HUDEP-2 (cell line): ENCODE measurements around the gene CCDC92B.
A peak's percentile ranks its signal among the peaks of the same experiment; 100 is the strongest.
"Not testable (repeated sequence)": the region's sequence is repeated elsewhere in the genome, so short reads cannot be mapped to it uniquely, and the experiment has no call there.

ENCODE experiments used
- DNase-seq, 76 experiments: peaks; one replicate each; lab custom pipeline; 2025; ENCODE audit not compliant: unreplicated experiment in 76 of 76; lab: John Stamatoyannopoulos, UW

CCDC92B gene

GRCh38 chr17:2749058-2749783 lies at the start of gene CCDC92B:
Gene CCDC92B (minus strand): TSS chr17:2749652. CDS start chr17:2735145, 14,507 bp downstream.
- no peak for DNase-seq

- no peak for DNase-seq
These were observed 49.2 kb upstream of the CCDC92B start for GRCh38 chr17:2798678-2799077.

- DNase-seq = no peak
These were observed 48.7 kb upstream of the CCDC92B start for GRCh38 chr17:2798188-2798587.

DNA sequence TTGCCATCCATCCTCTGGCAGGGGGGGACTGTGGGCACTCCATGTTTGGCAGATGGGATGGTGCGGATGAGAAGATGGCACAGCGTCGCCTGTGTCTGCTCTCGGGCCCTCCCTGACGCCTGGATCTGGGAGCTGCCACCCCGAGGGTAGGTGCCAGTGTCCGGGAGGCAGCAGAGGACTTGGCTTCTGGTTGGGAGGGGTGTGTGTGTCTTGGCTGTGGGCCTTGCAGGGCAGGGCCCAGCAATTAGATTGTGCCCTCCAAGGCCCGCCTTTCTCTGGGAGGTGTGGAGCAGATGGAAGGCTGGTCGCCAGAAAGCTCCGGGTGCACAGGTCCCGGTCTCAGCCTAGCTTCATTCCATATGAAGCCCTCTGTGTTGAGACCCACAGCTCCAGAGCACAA lies 48.2 kb upstream of the CCDC92B start:
- no peak for DNase-seq

GRCh38 chr17:2797226-2797625 lies 47.8 kb upstream of the CCDC92B start:
- DNase-seq = no peak

GRCh38 chr17:2796164-2797125 lies 47.0 kb upstream of the CCDC92B start, which contains the start of gene RAP1GAP2:
Gene RAP1GAP2 (plus strand): TSS chr17:2796438. CDS start chr17:2796528, 90 bp downstream.
- peak in 22 of 76 experiments; percentile 5 to 55 (median 18) for DNase-seq

- DNase-seq = no peak
These were observed 46.1 kb upstream of the CCDC92B start for GRCh38 chr17:2795441-2796163.

GRCh38 chr17:2794111-2794803 lies 44.8 kb upstream of the CCDC92B start:
- no peak for DNase-seq

DNA sequence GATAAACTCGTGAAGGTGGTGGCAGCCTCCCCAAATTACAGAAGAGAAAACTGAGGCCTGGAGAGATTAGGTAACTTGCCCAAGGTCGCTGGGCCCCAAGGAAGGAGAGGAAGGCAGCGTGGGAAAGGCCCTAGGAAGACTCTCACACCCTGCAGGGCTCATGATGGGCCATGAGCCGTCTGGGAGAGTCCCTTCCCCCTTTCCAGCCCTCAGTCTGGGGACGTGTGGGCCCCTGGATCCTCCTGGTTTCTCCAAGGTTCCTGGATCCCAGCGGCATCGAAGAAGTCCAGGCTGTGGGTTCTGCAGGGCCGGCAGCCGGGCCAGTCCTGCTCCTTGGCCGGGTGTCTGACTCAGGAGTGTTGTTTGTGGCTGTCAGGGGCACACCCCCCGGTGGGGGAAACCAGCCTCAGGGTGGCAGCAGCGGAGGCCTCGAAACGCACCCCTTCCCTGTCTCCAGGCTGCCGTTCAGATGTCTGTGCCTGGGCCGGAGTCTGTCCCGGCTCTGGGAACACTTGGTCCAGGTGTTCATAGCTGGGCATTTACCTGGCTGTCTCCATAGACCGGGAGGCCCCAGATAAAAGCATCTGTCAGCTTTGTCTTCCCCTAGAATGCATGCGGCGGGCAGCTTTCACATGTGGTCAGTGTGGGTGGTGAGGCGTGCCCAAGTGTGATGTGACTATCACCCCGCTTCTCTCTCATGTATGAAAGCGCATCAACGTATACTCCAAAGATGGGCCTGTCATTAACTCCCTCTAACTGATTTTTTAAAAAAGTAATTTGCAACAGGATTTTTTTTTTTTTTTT lies 43.1 kb upstream of the CCDC92B start:
- DNase-seq = no peak

GRCh38 chr17:2789700-2790099 lies 40.2 kb upstream of the CCDC92B start:
- DNase-seq = no peak

DNA sequence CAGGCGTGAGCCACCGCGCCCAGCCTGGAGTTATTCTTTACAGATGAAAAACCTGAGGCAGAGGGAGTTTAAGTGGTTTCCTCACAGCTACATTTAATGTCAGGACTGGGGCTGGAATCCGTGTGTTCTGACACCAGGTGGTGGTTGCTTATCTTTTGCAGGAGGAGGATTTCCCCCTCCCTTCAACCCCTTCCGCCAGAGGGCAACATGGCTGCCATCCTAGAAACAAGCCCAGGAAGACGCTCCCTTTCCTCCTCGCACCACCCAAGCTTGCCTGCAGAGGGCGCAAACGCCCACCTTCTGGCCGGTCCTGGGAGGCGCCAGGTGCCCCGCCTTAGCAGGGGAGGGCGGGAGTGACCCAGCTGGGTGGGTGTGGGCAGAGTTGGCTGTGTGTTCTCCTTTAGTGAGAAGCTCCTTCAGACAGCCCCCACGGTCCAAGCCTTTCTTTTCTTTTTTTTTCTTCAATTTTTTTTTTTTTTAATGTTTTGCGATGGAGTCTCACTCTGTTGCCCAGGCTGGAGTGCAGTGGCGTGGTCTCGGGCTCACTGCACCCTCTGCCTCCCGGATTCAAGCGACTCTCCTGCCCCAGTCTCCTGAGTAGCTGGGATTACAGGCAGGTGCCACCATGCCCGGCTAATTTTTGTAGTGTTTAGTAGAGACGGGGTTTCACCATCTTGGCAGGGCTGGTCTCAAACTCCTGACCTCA lies 36.9 kb upstream of the CCDC92B start:
- peak in 75 of 76 experiments; percentile 18 to 96 (median 89) for DNase-seq

GRCh38 chr17:2785376-2785775 lies 35.9 kb upstream of the CCDC92B start:
- DNase-seq = peak in 31 of 76 experiments; percentile 2 to 70 (median 23)

GRCh38 chr17:2784864-2785263 lies 35.4 kb upstream of the CCDC92B start:
- DNase-seq = peak in 5 of 76 experiments; percentile 17 to 42 (median 28)

DNA sequence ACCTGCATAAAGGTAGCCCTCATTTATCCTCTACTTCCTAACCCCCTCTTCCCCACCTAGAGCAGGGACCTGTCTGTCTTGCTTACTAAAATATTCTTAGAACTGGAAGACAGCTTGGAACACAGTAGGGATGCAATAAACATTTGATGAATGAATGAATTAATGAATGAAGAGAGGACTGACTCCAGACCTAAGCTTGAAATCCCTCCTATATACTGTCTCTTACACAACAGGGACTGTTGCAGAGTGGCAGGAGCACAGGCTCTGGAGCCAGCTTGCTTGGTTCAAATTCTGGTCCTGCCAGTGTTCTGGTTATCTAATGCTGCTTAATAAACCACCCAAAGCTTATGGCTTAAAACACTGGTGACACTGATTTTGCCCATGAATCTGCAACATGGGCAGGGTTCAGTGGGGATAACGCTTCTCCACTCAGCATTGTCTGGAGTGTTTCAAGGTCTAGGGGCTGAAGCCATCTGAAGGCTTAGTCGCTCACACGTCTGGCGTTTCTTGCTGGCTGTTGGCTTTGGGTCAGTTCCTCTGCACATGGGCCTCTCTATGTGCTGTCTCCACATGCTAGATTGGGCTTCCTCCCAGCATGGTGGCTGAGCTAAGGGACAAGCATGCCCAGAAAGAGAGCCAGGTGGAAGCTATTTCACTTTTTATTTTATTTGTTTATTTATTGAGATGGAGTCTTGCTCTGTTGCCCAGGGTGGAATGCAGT lies 34.0 kb upstream of the CCDC92B start:
- DNase-seq = no peak

- no peak for DNase-seq
These were observed 32.6 kb upstream of the CCDC92B start for GRCh38 chr17:2782055-2782454.

GRCh38 chr17:2781598-2781997 lies 32.1 kb upstream of the CCDC92B start:
- not testable (repeated sequence) for DNase-seq

- DNase-seq = no peak
These were observed 31.5 kb upstream of the CCDC92B start for GRCh38 chr17:2780931-2781454.

DNA sequence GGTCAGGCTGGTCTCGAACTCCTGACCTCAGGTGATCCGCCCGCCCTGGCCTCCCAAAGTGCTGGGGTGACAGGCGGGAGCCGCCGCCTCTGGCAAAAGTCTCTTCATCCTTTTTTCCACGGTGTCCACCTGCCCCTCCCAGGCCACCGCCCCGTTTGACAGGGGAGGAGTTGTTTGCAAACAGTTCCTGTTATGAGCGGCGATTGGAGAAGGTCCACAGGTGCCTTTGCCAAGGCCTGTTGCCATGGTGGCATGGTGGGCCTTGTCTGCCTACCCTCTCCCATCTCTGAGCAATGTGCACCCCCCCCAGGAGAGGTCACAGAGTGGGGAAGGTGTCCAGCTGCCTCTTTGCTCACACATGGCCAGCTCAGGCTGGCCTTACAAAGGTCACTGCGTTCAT lies 30.8 kb upstream of the CCDC92B start:
- DNase-seq = no peak
